NCI-H1694 treated with DMSO at 0.1 percent for 48 hours (cell line): ENCODE measurements around the gene MINK1.
"Not testable (repeated sequence)": the region's sequence is repeated elsewhere in the genome, so short reads cannot be mapped to it uniquely, and the experiment has no call there.

Experiments used
- DNase-seq: peaks from one replicate; lab custom pipeline; 2025; lab: John Stamatoyannopoulos, UW

MINK1 gene

GRCh38 chr17:4811471-4811870 lies 21.7 kb upstream of the MINK1 start:
- DNase-seq = no peak

GRCh38 chr17:4812690-4813089 lies 20.4 kb upstream of the MINK1 start:
- no peak for DNase-seq

GRCh38 chr17:4815043-4815675 lies 18.0 kb upstream of the MINK1 start:
- DNase-seq = no peak

GRCh38 chr17:4816826-4817225 lies 16.3 kb upstream of the MINK1 start:
- no peak for DNase-seq

- no peak for DNase-seq
These were observed 14.9 kb upstream of the MINK1 start for GRCh38 chr17:4818276-4818675.

- DNase-seq = no peak
These were observed 10.3 kb upstream of the MINK1 start for GRCh38 chr17:4822835-4823234.

- no peak for DNase-seq
These were observed 9.6 kb upstream of the MINK1 start for GRCh38 chr17:4823373-4824089.

- DNase-seq = no peak
These were observed 5.7 kb upstream of the MINK1 start for GRCh38 chr17:4827399-4827798.

GRCh38 chr17:4832829-4833177 lies 337 bp upstream of the MINK1 start:
- not testable (repeated sequence) for DNase-seq

- DNase-seq = no peak
These were observed 971 bp downstream of the MINK1 start for GRCh38 chr17:4833941-4834680.

- DNase-seq = no peak
These were observed 1.5 kb downstream of the MINK1 start for GRCh38 chr17:4834681-4835020.

- DNase-seq = no peak
These were observed 3.1 kb downstream of the MINK1 start for GRCh38 chr17:4836221-4836620.

GRCh38 chr17:4837471-4838308 lies 4.5 kb downstream of the MINK1 start:
- DNase-seq = no peak

- DNase-seq = no peak
These were observed 5.2 kb downstream of the MINK1 start for GRCh38 chr17:4838309-4838785.

GRCh38 chr17:4839221-4839620 lies 6.1 kb downstream of the MINK1 start:
- no peak for DNase-seq

- DNase-seq = no peak
These were observed 7.1 kb downstream of the MINK1 start for GRCh38 chr17:4839965-4840892.

GRCh38 chr17:4840893-4841242 lies 7.7 kb downstream of the MINK1 start:
- DNase-seq = no peak

GRCh38 chr17:4842376-4842775 lies 9.2 kb downstream of the MINK1 start:
- no peak for DNase-seq

- no peak for DNase-seq
These were observed 10.3 kb downstream of the MINK1 start for GRCh38 chr17:4843321-4844000.

GRCh38 chr17:4845118-4845517 lies 12.0 kb downstream of the MINK1 start:
- no peak for DNase-seq
